T-cell (primary cell): ENCODE data around the gene RAB14. TPM values are rescaled to one million over a fixed set of nuclear protein-coding genes. Genes with fewer than 3 reads are reported as not detected.

Experiments used
- ATAC-seq, 4 experiments: fragments of 200-7000 bp in 3 of 4; fragments of 150-1000 bp in 1 of 4; cut with Tn5 transposase; replicated peaks in 1 of 4; 1 replicate in 3 of 4; 2 replicates in 1 of 4; pipeline ENCODE4 v1.10.0; 2021; ENCODE audit warnings: moderate library complexity in 3 of 4, mild to moderate bottlenecking in 2 of 4, moderate number of reproducible peaks in 1 of 4
- CTCF ChIA-PET, 2 donors: fragments of 300-600 bp; sonication (Branson Sonifier 250); formaldehyde crosslinking; loops; one replicate each; lab custom pipeline; 2022; ENCODE audit warnings: antibody characterized with exemption in 2 of 2; lab: Charles Lee
- POLR2A ChIA-PET, 2 donors: fragments of 300-600 bp; sonication (Branson Sonifier 250); formaldehyde crosslinking; loops; one replicate each; lab custom pipeline; 2022; ENCODE audit warnings: antibody characterized with exemption in 2 of 2; lab: Charles Lee
- DNase-seq, 35 experiments: peaks; one replicate each; pipeline versions ENCODE4 v3.0.0 to v3.0.0-alpha.2; 2013 to 2023
- H3K27ac ChIP-seq: one replicate; pipeline ENCODE4 v1.5.1; 2013; ENCODE audit warnings: low read length
- H3K27me3 ChIP-seq, 2 experiments: replicated peaks in 1 of 2; 1 replicate in 1 of 2; 2 replicates in 1 of 2; pipeline versions ENCODE4 v1.6.1 to v1.7.0; 2013; ENCODE audit warnings: low read length in 1 of 2, mixed read lengths in 1 of 2; ENCODE audit not compliant: control insufficient read depth in 2 of 2, insufficient read depth in 2 of 2; ENCODE audit errors: extremely low read depth in 1 of 2
- H3K36me3 ChIP-seq, 2 donors: 1 replicate in 1 of 2; 2 replicates in 1 of 2; pipeline versions ENCODE4 v1.6.1 to v1.7.0; 2013; ENCODE audit warnings: low read length in 1 of 2; ENCODE audit not compliant: control insufficient read depth in 2 of 2, insufficient read depth in 1 of 2; ENCODE audit errors: extremely low read depth in 1 of 2
- H3K4me1 ChIP-seq, 2 experiments: 1 replicate in 1 of 2; 2 replicates in 1 of 2; pipeline versions ENCODE4 v1.6.1 to v1.7.0; 2013; ENCODE audit warnings: low read length in 2 of 2, mixed read lengths in 1 of 2; ENCODE audit not compliant: insufficient read depth in 2 of 2, control insufficient read depth in 1 of 2; ENCODE audit errors: extremely low read depth in 1 of 2
- H3K4me3 ChIP-seq, 2 donors: 1 replicate in 1 of 2; 2 replicates in 1 of 2; pipeline versions ENCODE4 v1.5.1 to v1.7.0; 2013; ENCODE audit warnings: mild to moderate bottlenecking in 2 of 2, low read length in 1 of 2, moderate library complexity in 1 of 2; ENCODE audit not compliant: control insufficient read depth in 1 of 2; ENCODE audit errors: extremely low read depth in 1 of 2
- H3K9me3 ChIP-seq: 2 replicates; pipeline ENCODE4 v1.7.0; 2013
- H3K27ac Mint-ChIP-seq, 2 donors: one replicate each; pipeline ENCODE4 v1.8.0; 2020 to 2021; ENCODE audit warnings: mild to moderate bottlenecking in 2 of 2, mixed read lengths in 2 of 2
- H3K27me3 Mint-ChIP-seq, 2 donors: one replicate each; pipeline ENCODE4 v1.8.0; 2021 to 2022; ENCODE audit warnings: mixed read lengths in 2 of 2
- H3K36me3 Mint-ChIP-seq: one replicate; pipeline ENCODE4 v1.8.0; 2021; ENCODE audit warnings: mixed read lengths
- H3K4me1 Mint-ChIP-seq, 3 donors: one replicate each; pipeline ENCODE4 v1.8.0; 2020 to 2022; ENCODE audit warnings: mixed read lengths in 3 of 3, mild to moderate bottlenecking in 1 of 3
- H3K4me3 Mint-ChIP-seq, 3 donors: one replicate each; pipeline ENCODE4 v1.8.0; 2020 to 2022; ENCODE audit warnings: mild to moderate bottlenecking in 3 of 3, mixed read lengths in 3 of 3, moderate library complexity in 3 of 3
- H3K9me3 Mint-ChIP-seq, 3 donors: one replicate each; pipeline ENCODE4 v1.8.0; 2020 to 2022; ENCODE audit warnings: mixed read lengths in 3 of 3
- WGBS: methylation state at CpG from one replicate; pipeline ENCODE4 v1.1.5; 2013; ENCODE audit warnings: missing lambda C conversion rate; ENCODE audit not compliant: insufficient coverage; 5-methylcytosine and 5-hydroxymethylcytosine counted together
- total RNA-seq, 35 experiments: library from RNA in 6 of 35; stranded (reverse) in 6 of 35; fragments of 120-200 nt in 1 of 35; gene quantifications; one replicate each; pipeline versions ENCODE4 v1.2.1 to v1.2.4 and lab custom pipeline; 2013 to 2026

The RAB14 gene
- total RNA-seq, 5 donors from 2014 or later (not counting 1 experiment from before 2014, with no cell fraction given), result 42.4 to 56.6 (median 50.5) TPM

DNA sequence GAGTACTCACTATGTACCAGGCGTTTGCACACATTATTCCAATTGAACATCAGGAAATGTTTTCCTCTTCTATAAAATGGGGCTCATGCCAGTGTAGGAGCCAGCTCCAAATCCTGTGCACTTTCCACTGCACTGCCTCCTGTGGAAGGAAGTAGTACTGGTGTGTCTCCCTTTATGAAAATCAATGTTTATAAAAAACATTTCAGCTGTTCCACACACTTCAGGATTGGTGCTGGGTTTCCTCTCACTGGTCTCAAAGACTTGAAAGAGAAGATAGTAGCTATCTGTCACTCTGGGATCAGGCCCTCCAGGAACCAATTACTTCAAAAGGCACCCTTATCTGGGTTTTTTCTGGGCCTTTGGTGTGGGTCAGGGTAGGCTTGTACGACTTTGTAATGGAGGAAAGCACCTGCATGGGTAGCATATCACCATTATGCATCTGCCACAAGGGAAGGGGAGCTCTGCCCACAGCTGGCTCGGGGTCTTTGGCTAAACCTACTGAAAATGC is 32.5 kb downstream of the RAB14 start:
- H3K27me3 ChIP-seq, result no peaks in the 10 kb centered on the region
- H3K9me3 ChIP-seq, result no peaks in the 10 kb centered on the region
- Mint-ChIP-seq H3K9me3 (no peaks in the 10 kb centered on the region), H3K4me3 (peak overlapping the region in 1 of 3 donors; percentile 47), H3K4me1 (peaks cover 19 to 23% (median 22%) of the 10 kb centered on the region in 3 donors), H3K27ac (peak overlapping the region; percentile 85 to 92), H3K27me3 (no peaks in the 10 kb centered on the region), H3K36me3 (peaks cover 72% of the 10 kb centered on the region)
- peaks cover 8 to 10% of the 10 kb centered on the region in 2 experiments for H3K4me1 ChIP-seq
- DNase-seq (peak in 27 of 35 experiments; percentile 1 to 53 (median 14)), ATAC-seq (peak; percentile 68 to 87 (median 79))
- peak overlapping the region; percentile 36 for H3K27ac ChIP-seq
- peaks cover 14 to 89% of the 10 kb centered on the region in 2 donors for H3K36me3 ChIP-seq
- POLR2A ChIA-PET, result no interaction called here
- no peak overlapping the region for H3K4me3 ChIP-seq
- 20% methylated on average over 1 of the region's 3 CpGs for WGBS
- CTCF ChIA-PET, result interaction anchor here (0.7 to 2.0 kb wide), 8 partner anchors 9 to 322 kb away, joined by 3 to 9 read pairs (median 4); partner anchors contain the start of gene RAB14 (in 1 of the 2)

- Mint-ChIP-seq H3K36me3 (peaks cover 67% of the 10 kb centered on the region), H3K4me3 (no peak overlapping the region), H3K27me3 (no peaks in the 10 kb centered on the region), H3K27ac (peak overlapping the region; percentile 85 to 92), H3K9me3 (no peaks in the 10 kb centered on the region), H3K4me1 (peaks cover 19 to 23% (median 22%) of the 10 kb centered on the region in 3 donors)
- WGBS, result 90% methylated on average over 1 of the region's 2 CpGs
- ChIA-PET POLR2A (interaction anchor here in 1 of 2 donors (0.6 kb wide), 1 partner anchor 59 kb away, joined by 4 read pairs; no protein-coding TSS in a partner anchor), CTCF (no interaction called here)
- H3K9me3 ChIP-seq, result no peaks in the 10 kb centered on the region
- H3K4me1 ChIP-seq, result peaks cover 8 to 10% of the 10 kb centered on the region in 2 experiments
- no peaks in the 10 kb centered on the region for H3K27me3 ChIP-seq
- H3K36me3 ChIP-seq, result peaks cover 9 to 85% of the 10 kb centered on the region in 2 donors
- no peak overlapping the region for H3K27ac ChIP-seq
- H3K4me3 ChIP-seq, result no peak overlapping the region
- DNase-seq (no peak), ATAC-seq (no peak)
Observed at GRCh38 chr9:121168052-121168451, 33.6 kb downstream of the RAB14 start.

GRCh38 chr9:121160025-121160424 is 41.6 kb downstream of the RAB14 start:
- ATAC-seq, result no peak
- Mint-ChIP-seq H3K27me3 (no peaks in the 10 kb centered on the region), H3K4me1 (peaks cover 8 to 32% (median 24%) of the 10 kb centered on the region in 3 donors), H3K36me3 (peaks cover 73% of the 10 kb centered on the region), H3K27ac (peak overlapping the region; percentile 71 to 80), H3K9me3 (no peaks in the 10 kb centered on the region), H3K4me3 (no peak overlapping the region)
- Histone ChIP-seq H3K4me1 (no peaks in the 10 kb centered on the region), H3K27me3 (no peaks in the 10 kb centered on the region), H3K9me3 (no peaks in the 10 kb centered on the region), H3K27ac (no peak overlapping the region), H3K4me3 (no peak overlapping the region), H3K36me3 (peaks cover 12 to 70% of the 10 kb centered on the region in 2 donors)
- DNase-seq, result no peak
- ChIA-PET CTCF (interaction anchor here in 1 of 2 donors (0.6 to 2.0 kb wide), 2 partner anchors 9 to 24 kb away, joined by 3 to 4 read pairs; no protein-coding TSS in a partner anchor), POLR2A (interaction anchor here in 1 of 2 donors (0.7 kb wide), 1 partner anchor 174 kb away, joined by 5 read pairs; no protein-coding TSS in a partner anchor)
- WGBS, result no CpG with 5 or more reads among the region's 1 CpG

DNA sequence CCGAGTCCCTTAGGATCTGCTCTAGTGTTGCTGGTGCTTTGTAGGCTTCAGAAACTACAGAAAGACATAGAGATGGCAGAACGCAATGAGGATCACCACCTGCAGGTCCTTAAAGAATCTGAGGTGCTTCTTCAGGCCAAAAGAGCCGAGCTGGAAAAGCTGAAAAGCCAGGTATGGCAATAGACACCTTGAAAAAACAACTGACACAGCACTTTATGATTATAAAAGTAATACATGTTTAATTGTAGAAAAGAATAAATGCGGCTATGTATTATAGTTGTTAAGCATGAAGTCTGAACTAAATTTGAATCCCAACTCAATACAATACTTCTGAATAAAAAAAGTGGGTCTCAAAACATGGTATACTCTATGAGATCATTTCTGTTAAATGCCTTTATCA is 43.7 kb downstream of the RAB14 start:
- POLR2A ChIA-PET, result no interaction called here
- ATAC-seq, result no peak
- no peak for DNase-seq
- Histone ChIP-seq H3K27me3 (no peaks in the 10 kb centered on the region), H3K9me3 (no peaks in the 10 kb centered on the region), H3K4me1 (no peaks in the 10 kb centered on the region), H3K27ac (no peak overlapping the region), H3K36me3 (peaks cover 18 to 69% of the 10 kb centered on the region in 2 donors), H3K4me3 (no peak overlapping the region)
- Mint-ChIP-seq H3K36me3 (peaks cover 75% of the 10 kb centered on the region), H3K27me3 (no peaks in the 10 kb centered on the region), H3K9me3 (no peaks in the 10 kb centered on the region), H3K27ac (no peak overlapping the region), H3K4me3 (no peak overlapping the region), H3K4me1 (peaks cover 17 to 36% (median 30%) of the 10 kb centered on the region in 3 donors)
- WGBS, result 100% methylated on average over 2 of the region's 4 CpGs
- CTCF ChIA-PET, result interaction anchor here in 1 of 2 donors (1.5 kb wide), 1 partner anchor 28 kb away, joined by 4 read pairs; no protein-coding TSS in a partner anchor

DNA sequence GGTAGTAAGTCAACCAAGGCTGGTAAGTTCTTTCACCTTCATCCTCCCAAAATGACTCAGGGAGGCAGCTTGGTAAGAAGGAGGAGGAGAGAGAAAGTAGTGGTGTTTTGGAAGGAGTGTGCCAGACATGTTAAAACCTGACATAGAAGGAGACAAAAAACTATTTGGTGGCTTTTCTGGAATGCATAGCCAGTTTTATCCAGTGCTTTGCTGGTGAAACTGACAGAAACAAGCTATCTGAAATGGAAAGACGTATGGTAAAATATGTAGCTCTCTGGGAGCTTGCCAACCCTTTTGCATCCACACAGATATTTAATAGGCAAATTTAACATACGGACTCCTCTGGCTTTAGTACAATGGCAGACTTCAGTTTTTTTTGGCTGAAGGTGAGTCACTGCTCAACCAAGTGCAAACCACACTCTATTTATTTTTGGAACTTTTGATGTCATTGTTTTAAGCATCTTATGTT is 45.4 kb downstream of the RAB14 start:
- no peaks in the 10 kb centered on the region for H3K27me3 Mint-ChIP-seq
- H3K4me3 Mint-ChIP-seq, result no peak overlapping the region
- ATAC-seq, result peak; percentile 52 to 88 (median 78)
- H3K27ac Mint-ChIP-seq, result peak overlapping the region; percentile 86 to 91
- no peaks in the 10 kb centered on the region for H3K9me3 Mint-ChIP-seq
- WGBS, result no CpG with 5 or more reads among the region's 2 CpGs
- Histone ChIP-seq H3K4me1 (no peaks in the 10 kb centered on the region), H3K27me3 (no peaks in the 10 kb centered on the region), H3K4me3 (no peak overlapping the region), H3K27ac (peak overlapping the region; percentile 37), H3K36me3 (peaks cover 18 to 71% of the 10 kb centered on the region in 2 donors), H3K9me3 (no peaks in the 10 kb centered on the region)
- CTCF ChIA-PET, result interaction anchor here in 1 of 2 donors (1.1 to 1.5 kb wide), 3 partner anchors 13 to 35 kb away, joined by 4 to 6 read pairs (median 4); no protein-coding TSS in a partner anchor
- POLR2A ChIA-PET, result no interaction called here
- DNase-seq, result peak in 1 of 35 experiments; percentile 33
- H3K36me3 Mint-ChIP-seq, result peaks cover 80% of the 10 kb centered on the region
- H3K4me1 Mint-ChIP-seq, result peaks cover 28 to 43% (median 40%) of the 10 kb centered on the region in 3 donors

GRCh38 chr9:121154782-121155181 is 46.9 kb downstream of the RAB14 start:
- POLR2A ChIA-PET, result no interaction called here
- H3K4me3 Mint-ChIP-seq, result no peak overlapping the region
- H3K4me1 Mint-ChIP-seq, result peaks cover 37 to 44% (median 41%) of the 10 kb centered on the region in 3 donors
- no peak overlapping the region for H3K27ac ChIP-seq
- CTCF ChIA-PET, result no interaction called here
- 80% methylated on average over 1 of the region's 6 CpGs for WGBS
- H3K36me3 Mint-ChIP-seq, result peaks cover 76% of the 10 kb centered on the region
- no peaks in the 10 kb centered on the region for H3K27me3 Mint-ChIP-seq
- no peaks in the 10 kb centered on the region for H3K27me3 ChIP-seq
- H3K4me1 ChIP-seq, result no peaks in the 10 kb centered on the region
- no peaks in the 10 kb centered on the region for H3K9me3 ChIP-seq
- DNase-seq (no peak), ATAC-seq (no peak)
- no peak overlapping the region for H3K27ac Mint-ChIP-seq
- no peak overlapping the region for H3K4me3 ChIP-seq
- H3K36me3 ChIP-seq, result peaks cover 23 to 76% of the 10 kb centered on the region in 2 donors
- H3K9me3 Mint-ChIP-seq, result no peaks in the 10 kb centered on the region
